GM19395 (cell line): ENCODE results near the gene OLR1.
A peak's percentile ranks its signal among the peaks of the same experiment; 100 is the strongest.
"Not testable (repeated sequence)": the region's sequence is repeated elsewhere in the genome, so short reads cannot be mapped to it uniquely, and the experiment has no call there.

Experiments used
- ATAC-seq: cut with Tn5 transposase; IDR thresholded peaks from one replicate; pipeline ENCODE4 v1.9.1; 2021; ENCODE audit warnings: mild to moderate bottlenecking, moderate library complexity; ENCODE audit not compliant: unreplicated experiment

The OLR1 gene

GRCh38 chr12:10171973-10172728 lies at the start of gene OLR1:
Gene OLR1 (minus strand): TSS chr12:10172132. CDS start chr12:10172077, 55 bp downstream.
- ATAC-seq: no peak

GRCh38 chr12:10220398-10221077 lies 48.6 kb upstream of the OLR1 start:
- ATAC-seq: no peak

GRCh38 chr12:10218021-10218420 lies 46.1 kb upstream of the OLR1 start:
- no peak for ATAC-seq

- not testable (repeated sequence) for ATAC-seq
Measured at GRCh38 chr12:10215946-10216345, 44.0 kb upstream of the OLR1 start.

- ATAC-seq: no peak
Measured at GRCh38 chr12:10215436-10215835, 43.5 kb upstream of the OLR1 start.

GRCh38 chr12:10214895-10215267 lies 42.9 kb upstream of the OLR1 start:
- ATAC-seq: no peak

GRCh38 chr12:10214136-10214894 lies 42.4 kb upstream of the OLR1 start:
- peak; percentile 9 for ATAC-seq

GRCh38 chr12:10213168-10214135 lies 41.5 kb upstream of the OLR1 start:
- ATAC-seq: peak; percentile 57

GRCh38 chr12:10212739-10213131 lies 40.8 kb upstream of the OLR1 start, which contains the start of gene GABARAPL1:
Gene GABARAPL1 (plus strand): TSS chr12:10212877. CDS start chr12:10213130, 253 bp downstream.
- peak; percentile 71 for ATAC-seq

- ATAC-seq: peak; percentile 65
Measured at GRCh38 chr12:10211940-10212738, 40.2 kb upstream of the OLR1 start.

GRCh38 chr12:10211101-10211939 lies 39.4 kb upstream of the OLR1 start:
- no peak for ATAC-seq

- ATAC-seq: no peak
Measured at GRCh38 chr12:10210225-10210624, 38.3 kb upstream of the OLR1 start.

GRCh38 chr12:10207136-10207535 lies 35.2 kb upstream of the OLR1 start:
- ATAC-seq: no peak

- no peak for ATAC-seq
Measured at GRCh38 chr12:10205220-10205807, 33.4 kb upstream of the OLR1 start.

GRCh38 chr12:10204495-10204894 lies 32.6 kb upstream of the OLR1 start:
- ATAC-seq: not testable (repeated sequence)

- ATAC-seq: no peak
Measured at GRCh38 chr12:10197879-10198278, 25.9 kb upstream of the OLR1 start.

- ATAC-seq: peak; percentile 93
Measured at GRCh38 chr12:10196210-10196609, 24.3 kb upstream of the OLR1 start.

GRCh38 chr12:10194160-10194670 lies 22.3 kb upstream of the OLR1 start:
- no peak for ATAC-seq
